GM19463 (cell line): ENCODE results near the gene EMC1.
"Not testable (repeated sequence)": the region's sequence is repeated elsewhere in the genome, so short reads cannot be mapped to it uniquely, and the experiment has no call there.

ENCODE experiments used
- ATAC-seq: cut with Tn5 transposase; IDR thresholded peaks from one replicate; pipeline ENCODE4 v1.9.1; 2021; ENCODE audit warnings: mild to moderate bottlenecking, moderate library complexity; ENCODE audit not compliant: unreplicated experiment

Gene EMC1

GRCh38 chr1:19220080-19220846, 31.1 kb downstream of the EMC1 start:
- no peak for ATAC-seq

- no peak for ATAC-seq
Measured at GRCh38 chr1:19219451-19219850, 31.9 kb downstream of the EMC1 start.

- ATAC-seq, result not testable (repeated sequence)
Measured at GRCh38 chr1:19216585-19216984, 34.7 kb downstream of the EMC1 start.

- ATAC-seq, result no peak
Measured at GRCh38 chr1:19213580-19213979, 37.7 kb downstream of the EMC1 start.

GRCh38 chr1:19212167-19212566, 39.2 kb downstream of the EMC1 start:
- no peak for ATAC-seq

- no peak for ATAC-seq
Measured at GRCh38 chr1:19210772-19211549, 40.4 kb downstream of the EMC1 start.

- ATAC-seq, result peak; percentile 85
Measured at GRCh38 chr1:19209990-19210771, 41.1 kb downstream of the EMC1 start, which contains the start of gene UBR4. Gene UBR4 (minus strand): TSS chr1:19210266. CDS start chr1:19210248, 18 bp downstream.

GRCh38 chr1:19209439-19209989, 41.8 kb downstream of the EMC1 start:
- peak; percentile 40 for ATAC-seq

- no peak for ATAC-seq
Measured at GRCh38 chr1:19208710-19209438, 42.5 kb downstream of the EMC1 start.

- no peak for ATAC-seq
Measured at GRCh38 chr1:19206947-19207346, 44.4 kb downstream of the EMC1 start.

- ATAC-seq, result no peak
Measured at GRCh38 chr1:19205845-19206244, 45.5 kb downstream of the EMC1 start.

GRCh38 chr1:19205403-19205802, 45.9 kb downstream of the EMC1 start:
- ATAC-seq, result no peak

GRCh38 chr1:19204446-19205266, 46.7 kb downstream of the EMC1 start:
- no peak for ATAC-seq

GRCh38 chr1:19203440-19203839, 47.9 kb downstream of the EMC1 start:
- ATAC-seq, result no peak

- no peak for ATAC-seq
Measured at GRCh38 chr1:19202396-19202795, 48.9 kb downstream of the EMC1 start.

- ATAC-seq, result no peak
Measured at GRCh38 chr1:19199969-19200604, 51.2 kb downstream of the EMC1 start.

GRCh38 chr1:19199329-19199968, 51.9 kb downstream of the EMC1 start:
- ATAC-seq, result no peak

GRCh38 chr1:19198820-19199219, 52.5 kb downstream of the EMC1 start:
- no peak for ATAC-seq

- ATAC-seq, result no peak
Measured at GRCh38 chr1:19197845-19198244, 53.5 kb downstream of the EMC1 start.
